Lower lobe of right lung (tissue), 2 donors: Measurements from ENCODE around the gene AKAP8L. TPM values are rescaled to one million over a fixed set of nuclear protein-coding genes. Genes with fewer than 3 reads are reported as not detected.
"Not testable (repeated sequence)": the region's sequence is repeated elsewhere in the genome, so short reads cannot be mapped to it uniquely, and the experiment has no call there.

ENCODE experiments used
- ATAC-seq, 2 donors: fragments of 200-7000 bp; cut with Tn5 transposase; one replicate each; pipeline ENCODE4 v1.9.1; 2020 to 2022; ENCODE audit warnings: mild to moderate bottlenecking in 2 of 2, moderate library complexity in 2 of 2
- DNase-seq: peaks from one replicate; pipeline ENCODE4 v3.0.0-alpha.2; 2020
- H3K27ac ChIP-seq: fragments of 200-600 bp; one replicate; pipeline ENCODE4 v1.8.0; 2022
- H3K27me3 ChIP-seq: fragments of 200-600 bp; one replicate; pipeline ENCODE4 v1.8.0; 2022; ENCODE audit warnings: low read depth
- H3K36me3 ChIP-seq: fragments of 200-600 bp; one replicate; pipeline ENCODE4 v1.8.0; 2022; ENCODE audit warnings: mild to moderate bottlenecking
- H3K4me1 ChIP-seq: fragments of 200-600 bp; one replicate; pipeline ENCODE4 v1.8.0; 2022
- H3K4me3 ChIP-seq: fragments of 200-600 bp; one replicate; pipeline ENCODE4 v1.8.0; 2022; ENCODE audit warnings: mild to moderate bottlenecking
- H3K9me3 ChIP-seq: fragments of 200-600 bp; one replicate; pipeline ENCODE4 v1.8.0; 2022
- intact Hi-C: fragments of 100-400 bp; cut with DNase I; formaldehyde crosslinking; loops from one replicate; pipeline ENCODE4 v1.11.0; 2022
- total RNA-seq: library from RNA; stranded (reverse); fragmentation: NEBNext Ultra II Directional; extraction: Animal tissue kit (Norgen Biotek cat#: 25700); gene quantifications from one replicate; pipeline ENCODE4 v1.2.1, GENCODE V29; 2021
- TF ChIP-seq, protein P1 (sequence below): fragments of 200-600 bp; IDR thresholded peaks from one replicate; pipeline ENCODE4 v1.8.0; 2022; ENCODE audit warnings: antibody characterized with exemption, mild to moderate bottlenecking
- donor health status: DM: no; HTN: yes; CAD: no; lungs with severe emphysema.

The AKAP8L gene
- total RNA-seq, 1 donor from 2014 or later = 94.2 TPM

DNA sequence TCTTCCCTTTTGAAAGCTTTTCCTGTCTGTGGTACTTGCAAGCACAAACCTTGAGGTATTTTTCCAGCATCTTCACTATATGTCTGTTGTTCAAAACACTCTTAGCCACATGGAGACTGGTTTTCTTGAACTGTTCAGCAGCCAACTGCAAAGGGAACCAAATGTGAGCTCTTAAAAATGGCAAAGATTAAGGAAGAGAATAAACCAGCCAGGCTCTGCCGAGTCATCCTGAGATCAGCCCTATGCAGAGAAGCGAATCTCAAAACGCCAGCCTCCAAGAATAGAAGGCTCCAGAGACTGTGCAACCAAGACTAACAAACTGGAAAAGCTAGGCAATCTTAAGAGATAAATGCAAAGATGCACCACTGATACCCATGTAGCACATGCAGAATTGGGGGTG lies 59.9 kb downstream of the AKAP8L start:
- ATAC-seq (no peak), DNase-seq (no peak)
- H3K9me3 ChIP-seq = no peaks in the 10 kb centered on the region
- H3K27me3 ChIP-seq = no peaks in the 10 kb centered on the region
- peaks cover 83% of the 10 kb centered on the region for H3K36me3 ChIP-seq
- TF ChIP-seq, protein P1, sequence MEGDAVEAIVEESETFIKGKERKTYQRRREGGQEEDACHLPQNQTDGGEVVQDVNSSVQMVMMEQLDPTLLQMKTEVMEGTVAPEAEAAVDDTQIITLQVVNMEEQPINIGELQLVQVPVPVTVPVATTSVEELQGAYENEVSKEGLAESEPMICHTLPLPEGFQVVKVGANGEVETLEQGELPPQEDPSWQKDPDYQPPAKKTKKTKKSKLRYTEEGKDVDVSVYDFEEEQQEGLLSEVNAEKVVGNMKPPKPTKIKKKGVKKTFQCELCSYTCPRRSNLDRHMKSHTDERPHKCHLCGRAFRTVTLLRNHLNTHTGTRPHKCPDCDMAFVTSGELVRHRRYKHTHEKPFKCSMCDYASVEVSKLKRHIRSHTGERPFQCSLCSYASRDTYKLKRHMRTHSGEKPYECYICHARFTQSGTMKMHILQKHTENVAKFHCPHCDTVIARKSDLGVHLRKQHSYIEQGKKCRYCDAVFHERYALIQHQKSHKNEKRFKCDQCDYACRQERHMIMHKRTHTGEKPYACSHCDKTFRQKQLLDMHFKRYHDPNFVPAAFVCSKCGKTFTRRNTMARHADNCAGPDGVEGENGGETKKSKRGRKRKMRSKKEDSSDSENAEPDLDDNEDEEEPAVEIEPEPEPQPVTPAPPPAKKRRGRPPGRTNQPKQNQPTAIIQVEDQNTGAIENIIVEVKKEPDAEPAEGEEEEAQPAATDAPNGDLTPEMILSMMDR = no peak
- intact Hi-C loops = no loop called here
- H3K27ac ChIP-seq = no peak overlapping the region
- H3K4me1 ChIP-seq = no peaks in the 10 kb centered on the region
- no peak overlapping the region for H3K4me3 ChIP-seq

DNA sequence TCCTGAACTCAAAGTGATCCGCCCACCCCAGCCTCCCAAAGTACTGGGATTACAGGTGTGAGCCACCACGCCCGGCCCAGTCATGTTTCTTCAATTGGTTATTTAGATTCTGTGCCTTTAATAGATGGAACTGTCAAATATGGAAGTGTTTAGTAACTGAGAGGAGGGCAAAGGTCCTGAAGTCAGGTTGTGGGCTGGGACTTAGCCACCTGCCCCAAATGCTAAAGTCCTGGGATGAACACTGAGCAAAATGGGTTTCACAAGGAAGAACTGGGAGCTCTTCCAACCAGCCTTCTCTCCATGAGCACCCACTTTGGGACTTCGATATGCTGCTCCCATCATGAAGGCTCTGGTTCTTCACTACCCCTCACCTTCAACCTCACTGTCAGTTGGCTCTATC lies 60.9 kb downstream of the AKAP8L start:
- DNase-seq (no peak), ATAC-seq (no peak)
- intact Hi-C loops = no loop called here
- H3K27ac ChIP-seq = no peak overlapping the region
- peaks cover 94% of the 10 kb centered on the region for H3K36me3 ChIP-seq
- no peaks in the 10 kb centered on the region for H3K4me1 ChIP-seq
- H3K27me3 ChIP-seq = no peaks in the 10 kb centered on the region
- TF ChIP-seq, protein P1 = no peak
- no peaks in the 10 kb centered on the region for H3K9me3 ChIP-seq
- H3K4me3 ChIP-seq = no peak overlapping the region

DNA sequence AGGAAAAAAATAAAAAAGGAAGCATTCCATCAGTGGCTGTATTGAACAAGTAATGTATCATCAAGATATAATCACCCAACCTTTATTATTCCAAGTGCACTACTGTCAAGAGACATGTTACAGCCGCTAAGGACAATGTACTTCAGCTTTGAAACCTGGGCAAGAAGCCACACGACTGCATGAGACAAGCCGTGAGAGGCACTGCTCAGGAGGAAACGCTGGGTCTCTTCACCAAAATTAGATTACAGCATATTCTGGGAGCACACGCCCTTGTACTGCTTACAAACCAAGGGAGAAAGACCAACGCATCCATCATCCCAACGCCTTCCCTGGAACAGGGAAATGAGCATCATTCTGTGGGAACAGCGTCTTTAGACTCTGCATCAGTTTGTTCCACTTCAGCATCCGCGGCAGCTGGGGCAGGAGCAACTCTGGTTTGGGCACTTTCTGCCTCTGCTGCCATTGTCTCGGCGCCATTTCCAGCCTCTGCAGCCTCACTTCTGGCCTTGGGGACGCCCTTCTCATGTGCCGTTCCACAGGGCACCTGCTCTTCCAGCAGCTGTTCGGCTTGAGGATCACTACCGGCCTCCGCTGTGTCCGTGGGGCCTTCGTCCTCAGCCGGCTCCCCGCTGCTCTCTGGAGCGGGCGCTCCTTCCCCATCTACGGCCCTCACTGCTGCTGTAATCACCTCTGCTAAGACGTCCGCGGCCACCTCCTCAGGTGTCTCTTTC lies 64.1 kb downstream of the AKAP8L start:
- Histone ChIP-seq H3K9me3 (no peaks in the 10 kb centered on the region), H3K27ac (no peak overlapping the region), H3K36me3 (peaks cover 78% of the 10 kb centered on the region), H3K27me3 (no peaks in the 10 kb centered on the region), H3K4me3 (no peak overlapping the region), H3K4me1 (no peaks in the 10 kb centered on the region)
- intact Hi-C loops = no loop called here
- TF ChIP-seq, protein P1 = no peak
- ATAC-seq (no peak), DNase-seq (no peak)

DNA sequence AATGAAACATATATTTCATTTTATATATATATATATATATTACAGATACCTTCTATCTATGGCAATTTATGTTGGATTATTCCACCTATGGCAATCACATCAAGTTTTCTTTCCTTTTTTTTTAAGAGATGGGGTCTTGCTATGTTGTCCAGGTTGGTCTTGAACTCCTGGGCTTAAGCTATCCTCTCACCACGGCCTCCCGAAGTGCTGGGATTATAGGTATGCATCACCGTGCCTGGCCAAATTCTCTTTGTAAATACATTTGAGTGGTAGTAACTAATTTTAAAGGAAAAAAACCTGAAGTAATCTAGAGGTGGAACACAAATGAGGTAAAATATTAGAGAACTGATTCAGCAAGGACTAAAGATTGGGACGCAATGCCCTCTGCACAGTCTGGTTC lies 64.9 kb downstream of the AKAP8L start:
- Histone ChIP-seq H3K9me3 (no peaks in the 10 kb centered on the region), H3K27ac (no peak overlapping the region), H3K4me3 (no peak overlapping the region), H3K27me3 (no peaks in the 10 kb centered on the region), H3K36me3 (peaks cover 69% of the 10 kb centered on the region), H3K4me1 (no peaks in the 10 kb centered on the region)
- intact Hi-C loops = no loop called here
- no peak for DNase-seq
- ATAC-seq = no peak
- TF ChIP-seq, protein P1 = no peak

DNA sequence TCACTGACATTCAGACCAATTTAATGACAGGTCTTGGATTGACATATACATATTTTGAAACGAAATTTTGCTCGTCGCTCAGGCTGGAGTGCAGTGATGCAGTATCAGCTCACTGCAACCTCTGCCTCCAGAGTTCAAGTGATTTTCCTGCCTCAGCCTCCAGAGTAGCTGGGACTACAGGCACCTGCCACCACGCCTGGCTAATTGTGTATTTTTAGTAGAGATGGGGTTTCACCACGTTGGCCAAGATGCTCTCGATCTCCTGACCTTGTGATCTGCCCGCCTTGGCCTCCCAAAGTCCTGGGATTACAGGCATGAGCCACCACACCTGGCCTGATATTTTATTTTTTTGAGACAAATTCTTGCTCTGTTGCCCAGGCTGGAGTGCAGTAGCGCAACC lies 66.3 kb downstream of the AKAP8L start:
- H3K4me3 ChIP-seq, H3K27me3 ChIP-seq, H3K27ac ChIP-seq, ATAC-seq, H3K4me1 ChIP-seq, intact Hi-C loops, DNase-seq, H3K9me3 ChIP-seq: not testable (repeated sequence)
- H3K36me3 ChIP-seq = peaks cover 56% of the 10 kb centered on the region

DNA sequence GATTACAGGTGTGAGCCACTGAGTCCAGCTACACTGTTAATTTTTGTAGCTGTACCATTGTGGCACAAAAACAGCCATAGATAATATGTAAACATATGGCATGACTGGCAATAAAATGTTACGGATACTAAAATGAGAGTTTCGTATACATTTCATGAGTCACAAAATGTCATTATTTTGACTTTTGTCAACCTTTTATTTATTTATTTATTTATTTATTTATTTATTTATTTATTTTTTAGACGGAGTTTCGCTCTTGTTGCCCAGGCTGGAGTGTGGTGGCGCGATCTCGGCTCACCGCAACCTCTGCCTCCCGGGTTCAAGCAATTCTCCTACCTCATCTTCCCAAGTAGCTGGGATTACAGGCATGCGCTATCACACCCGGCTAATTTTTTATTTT lies 77.5 kb downstream of the AKAP8L start:
- DNase-seq, H3K4me1 ChIP-seq, ATAC-seq, intact Hi-C loops, H3K9me3 ChIP-seq, H3K27ac ChIP-seq, H3K27me3 ChIP-seq, H3K4me3 ChIP-seq: not testable (repeated sequence)
- H3K36me3 ChIP-seq = peaks cover 15% of the 10 kb centered on the region
